GM23248 (cell line): ENCODE measurements around the gene NIN.

Experiments
- EZH2 ChIP-seq: fragments of 200-600 bp; sonication (generic); IDR thresholded peaks from 2 replicates; pipeline ENCODE4 v1.6.1; 2018; ENCODE audit warnings: antibody characterized with exemption, mild to moderate bottlenecking; ENCODE audit not compliant: insufficient read depth, poor library complexity, severe bottlenecking
- EZH2phosphoT487 ChIP-seq: fragments of 200-600 bp; sonication (generic); IDR thresholded peaks from 2 replicates; pipeline ENCODE4 v1.6.1; 2018; ENCODE audit warnings: antibody characterized with exemption, moderate library complexity, mild to moderate bottlenecking, low read depth; ENCODE audit not compliant: insufficient read depth

DNA sequence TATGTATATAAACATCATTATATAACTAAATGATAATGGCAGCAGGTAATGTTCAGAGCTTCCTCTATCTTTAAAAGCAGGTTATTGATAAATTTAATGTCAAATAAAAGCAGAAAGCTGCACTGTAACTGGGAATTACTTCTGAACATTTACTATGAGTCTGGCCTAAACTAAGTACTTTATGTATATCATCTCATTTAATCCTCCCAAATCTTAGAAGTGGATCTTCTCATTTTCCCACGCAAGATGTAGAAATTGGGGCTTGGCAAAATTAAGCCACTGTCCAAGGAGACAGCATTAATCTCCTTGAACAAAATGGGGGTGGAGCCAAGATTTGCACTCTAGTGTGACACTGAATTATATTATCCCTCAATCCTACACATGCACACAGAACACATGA lies 5.7 kb downstream of the NIN start:
- no peak for TF ChIP-seq EZH2
- no peak for TF ChIP-seq EZH2phosphoT487
